ENCODE data around the gene TSPYL6. TPM values are rescaled to one million over a fixed set of nuclear protein-coding genes. Genes with fewer than 3 reads are reported as not detected.
"Not testable (repeated sequence)": the region's sequence is repeated elsewhere in the genome, so short reads cannot be mapped to it uniquely, and the experiment has no call there.

The TSPYL6 gene
- not detected for total RNA-seq
- long read RNA-seq = 0 reads

GRCh38 chr2:54256091-54256694 is at the start of gene TSPYL6:
Gene TSPYL6 (minus strand): TSS chr2:54256229. CDS start chr2:54256151, 78 bp downstream.
- no peak for DNase-seq
- no peaks in the 10 kb centered on the region for H3K9me3 ChIP-seq
- intact Hi-C loops (cut with DNase I) = no loop called here
- WGBS (ENCODE audit: insufficient coverage, low coverage, low lambda C conversion rate, missing lambda C conversion rate) = 93% methylated on average over 13 of the region's 25 CpGs
- TF ChIP-seq CTCF (IDR thresholded peaks at IDR 0.05) (no peak), POLR2A (IDR thresholded peaks at IDR 0.05) (no peak)
- H3K4me1 ChIP-seq = no peaks in the 10 kb centered on the region
- H3K27ac ChIP-seq = no peak within 1 kb of the TSS
- H3K4me3 ChIP-seq = no peak within 1 kb of the TSS
- H3K36me3 ChIP-seq = no peaks in the 10 kb centered on the region
- no peak for ATAC-seq
- no peaks in the 10 kb centered on the region for H3K27me3 ChIP-seq

GRCh38 chr2:54303631-54304030 is 47.6 kb upstream of the TSPYL6 start:
- no peak for TF ChIP-seq CTCF (IDR thresholded peaks at IDR 0.05)
- TF ChIP-seq POLR2A (IDR thresholded peaks at IDR 0.05) = no peak

GRCh38 chr2:54298514-54298913 is 42.5 kb upstream of the TSPYL6 start:
- WGBS (ENCODE audit: insufficient coverage, low coverage, low lambda C conversion rate, missing lambda C conversion rate) = 92% methylated on average over 3 of the region's 5 CpGs
- DNase-seq (no peak), ATAC-seq (no peak)
- Histone ChIP-seq H3K27ac (no peak overlapping the region), H3K36me3 (no peaks in the 10 kb centered on the region), H3K4me1 (no peaks in the 10 kb centered on the region), H3K9me3 (no peaks in the 10 kb centered on the region), H3K4me3 (no peak overlapping the region), H3K27me3 (no peaks in the 10 kb centered on the region)
- intact Hi-C loops (cut with DNase I) = no loop called here
- TF ChIP-seq POLR2A (IDR thresholded peaks at IDR 0.05) (no peak), CTCF (IDR thresholded peaks at IDR 0.05) (no peak)

More at GRCh38 chr2:54303631-54304030, 47.6 kb upstream of the TSPYL6 start:
- Histone ChIP-seq H3K4me3 (no peak overlapping the region), H3K27ac (no peak overlapping the region), H3K4me1 (no peaks in the 10 kb centered on the region), H3K36me3 (no peaks in the 10 kb centered on the region), H3K27me3 (no peaks in the 10 kb centered on the region), H3K9me3 (no peaks in the 10 kb centered on the region)
- DNase-seq = no peak
- intact Hi-C loops (cut with DNase I) = no loop called here
- no peak for ATAC-seq

GRCh38 chr2:54295911-54296310 is 39.9 kb upstream of the TSPYL6 start:
- intact Hi-C loops (cut with DNase I) = no loop called here
- WGBS (ENCODE audit: insufficient coverage, low coverage, low lambda C conversion rate, missing lambda C conversion rate) = 85% methylated on average over 4 of the region's 5 CpGs
- H3K27ac ChIP-seq = no peak overlapping the region
- TF ChIP-seq CTCF (IDR thresholded peaks at IDR 0.05) = no peak
- DNase-seq = no peak
- ATAC-seq = no peak
- H3K4me1 ChIP-seq = no peaks in the 10 kb centered on the region
- no peaks in the 10 kb centered on the region for H3K27me3 ChIP-seq
- H3K4me3 ChIP-seq = no peak overlapping the region
- H3K36me3 ChIP-seq = no peaks in the 10 kb centered on the region
- H3K9me3 ChIP-seq = no peaks in the 10 kb centered on the region

- 83% methylated on average over 1 of the region's 2 CpGs for WGBS (ENCODE audit: insufficient coverage, low coverage, low lambda C conversion rate, missing lambda C conversion rate)
- H3K27ac ChIP-seq; H3K36me3 ChIP-seq; intact Hi-C loops (cut with DNase I); H3K27me3 ChIP-seq; DNase-seq; ATAC-seq; H3K4me3 ChIP-seq; H3K9me3 ChIP-seq; H3K4me1 ChIP-seq: not testable (repeated sequence)
Observed at GRCh38 chr2:54294665-54295064, 38.6 kb upstream of the TSPYL6 start.
